GM10248 (cell line): ENCODE measurements around the gene VMP1.

ENCODE experiments used
- CTCF ChIA-PET: fragments of 300-600 bp; sonication (Branson Sonifier 250); formaldehyde crosslinking; extraction: SDS; loops from one replicate; lab custom pipeline; 2021; ENCODE audit warnings: antibody characterized with exemption; lab: Yijun Ruan, JAX
- POLR2A ChIA-PET: fragments of 350-650 bp; sonication (Branson Sonifier 250); formaldehyde crosslinking; extraction: SDS; loops from one replicate; lab custom pipeline; 2020; ENCODE audit warnings: antibody characterized with exemption; lab: Yijun Ruan, JAX
- DNase-seq: peaks from one replicate; pipeline ENCODE4 v3.0.0; 2012; ENCODE audit errors: extremely low spot score
- TF ChIP-seq, protein P1 (sequence below): IDR thresholded peaks from 2 replicates; pipeline ENCODE4 v1.5.1; 2012; ENCODE audit warnings: mild to moderate bottlenecking, low read depth; ENCODE audit errors: extremely low read depth, missing control alignments, control extremely low read depth

Gene VMP1

DNA sequence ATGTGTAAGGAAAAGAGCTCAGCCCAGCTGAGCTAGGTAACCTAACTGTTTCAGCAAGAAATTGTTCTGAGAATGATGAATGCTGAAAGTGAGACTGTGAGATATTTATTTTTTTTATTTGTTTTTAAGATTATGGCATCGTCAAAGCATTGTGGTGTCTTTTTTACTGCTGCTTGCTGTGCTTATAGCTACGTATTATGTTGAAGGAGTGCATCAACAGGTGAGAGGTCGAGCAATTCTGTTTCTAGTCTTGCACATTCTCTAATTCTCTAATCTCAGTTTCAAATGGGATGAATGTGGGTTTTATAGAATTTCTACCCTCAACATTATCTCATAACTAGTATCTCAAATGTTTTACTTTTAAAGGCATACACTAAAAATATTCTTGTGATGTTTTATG lies 29.9 kb downstream of the VMP1 start:
- POLR2A ChIA-PET = no interaction called here
- CTCF ChIA-PET = interaction anchor here (0.8 to 1.7 kb wide), 3 partner anchors 9 to 122 kb away, joined by 3 to 6 read pairs (median 5); no protein-coding TSS in a partner anchor

DNA sequence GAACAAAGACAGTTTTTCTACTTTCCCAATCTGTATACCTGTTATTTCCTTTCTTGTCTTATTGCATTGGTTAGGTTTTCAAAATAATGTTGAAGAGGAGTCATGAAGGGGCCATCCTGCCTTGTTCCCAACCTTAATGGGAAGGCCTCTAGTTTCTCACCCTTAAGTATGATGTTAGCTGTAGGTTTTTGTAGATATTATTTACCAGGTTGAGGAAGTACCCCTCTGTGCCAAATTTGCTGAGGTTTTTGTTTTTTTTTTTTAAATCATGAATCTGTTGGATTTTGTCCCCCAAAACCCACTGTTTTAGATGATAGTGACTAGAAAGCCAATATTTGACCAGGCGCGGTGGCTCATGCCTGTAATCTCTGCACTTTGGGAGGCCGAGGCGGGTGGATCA lies 36.4 kb downstream of the VMP1 start:
- CTCF ChIA-PET = no interaction called here
- TF ChIP-seq, protein P1, sequence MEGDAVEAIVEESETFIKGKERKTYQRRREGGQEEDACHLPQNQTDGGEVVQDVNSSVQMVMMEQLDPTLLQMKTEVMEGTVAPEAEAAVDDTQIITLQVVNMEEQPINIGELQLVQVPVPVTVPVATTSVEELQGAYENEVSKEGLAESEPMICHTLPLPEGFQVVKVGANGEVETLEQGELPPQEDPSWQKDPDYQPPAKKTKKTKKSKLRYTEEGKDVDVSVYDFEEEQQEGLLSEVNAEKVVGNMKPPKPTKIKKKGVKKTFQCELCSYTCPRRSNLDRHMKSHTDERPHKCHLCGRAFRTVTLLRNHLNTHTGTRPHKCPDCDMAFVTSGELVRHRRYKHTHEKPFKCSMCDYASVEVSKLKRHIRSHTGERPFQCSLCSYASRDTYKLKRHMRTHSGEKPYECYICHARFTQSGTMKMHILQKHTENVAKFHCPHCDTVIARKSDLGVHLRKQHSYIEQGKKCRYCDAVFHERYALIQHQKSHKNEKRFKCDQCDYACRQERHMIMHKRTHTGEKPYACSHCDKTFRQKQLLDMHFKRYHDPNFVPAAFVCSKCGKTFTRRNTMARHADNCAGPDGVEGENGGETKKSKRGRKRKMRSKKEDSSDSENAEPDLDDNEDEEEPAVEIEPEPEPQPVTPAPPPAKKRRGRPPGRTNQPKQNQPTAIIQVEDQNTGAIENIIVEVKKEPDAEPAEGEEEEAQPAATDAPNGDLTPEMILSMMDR = no peak
- DNase-seq = no peak
- POLR2A ChIA-PET = no interaction called here

More for the DNA sequence above, 29.9 kb downstream of the VMP1 start:
- DNase-seq = no peak
- TF ChIP-seq, protein P1 = no peak

DNA sequence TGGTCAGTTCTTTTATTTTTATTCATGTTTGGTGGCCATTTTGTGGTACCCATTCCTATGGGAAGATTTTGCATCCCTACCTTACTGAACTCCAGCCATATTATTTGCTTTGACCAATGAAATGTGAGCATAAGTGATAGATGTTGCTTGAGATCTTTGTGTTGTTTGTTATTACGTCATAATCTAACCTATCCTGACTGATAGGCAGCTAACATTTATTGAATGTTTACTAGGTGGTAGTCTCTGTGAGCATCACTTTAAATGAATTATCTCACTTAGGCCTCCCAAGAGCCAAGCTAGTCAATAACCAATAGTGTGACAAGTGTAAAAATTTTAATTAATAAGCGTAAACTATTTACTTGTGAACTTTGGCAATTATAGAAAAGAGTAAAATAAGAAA lies 37.6 kb downstream of the VMP1 start:
- CTCF ChIA-PET = interaction anchor here (0.7 to 2.2 kb wide), 13 partner anchors 9 to 292 kb away, joined by 3 to 7 read pairs (median 4); partner anchors contain the start of genes PTRH2 and VMP1
- POLR2A ChIA-PET = no interaction called here
- DNase-seq = no peak
- TF ChIP-seq, protein P1 = no peak

DNA sequence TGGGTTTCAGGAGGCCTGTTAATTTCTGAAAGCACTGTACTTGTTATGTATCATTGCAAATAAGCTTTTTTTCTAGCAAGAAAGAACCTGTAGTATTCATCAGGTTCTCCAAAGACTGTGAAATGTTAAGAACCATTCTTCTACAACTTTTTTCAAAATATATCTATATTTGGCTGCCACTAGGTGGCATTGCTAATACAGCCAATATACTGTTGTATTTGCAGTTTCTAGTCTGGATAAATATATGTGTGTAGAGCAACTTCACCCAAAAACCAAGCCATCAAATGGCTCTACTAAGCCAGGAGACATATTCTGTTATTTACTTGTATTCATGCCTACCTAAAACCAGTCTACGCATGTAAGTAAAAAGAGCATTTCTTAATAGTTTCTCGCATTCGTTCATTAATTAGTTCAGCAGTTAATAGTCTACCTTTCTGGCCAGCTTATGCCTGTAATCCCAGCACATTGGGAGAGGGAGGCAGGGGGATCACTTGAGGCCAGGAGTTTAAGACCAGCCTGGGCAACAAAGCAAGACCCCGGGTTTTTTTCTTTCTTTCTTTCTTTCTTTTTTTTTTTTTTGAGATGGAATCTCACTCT lies 39.5 kb downstream of the VMP1 start:
- POLR2A ChIA-PET = no interaction called here
- CTCF ChIA-PET = interaction anchor here (0.8 to 2.4 kb wide), 16 partner anchors 10 to 208 kb away, joined by 3 to 10 read pairs (median 5); partner anchors contain the start of gene VMP1
- peak; percentile 50 for DNase-seq
- TF ChIP-seq, protein P1 = peak; percentile 67

DNA sequence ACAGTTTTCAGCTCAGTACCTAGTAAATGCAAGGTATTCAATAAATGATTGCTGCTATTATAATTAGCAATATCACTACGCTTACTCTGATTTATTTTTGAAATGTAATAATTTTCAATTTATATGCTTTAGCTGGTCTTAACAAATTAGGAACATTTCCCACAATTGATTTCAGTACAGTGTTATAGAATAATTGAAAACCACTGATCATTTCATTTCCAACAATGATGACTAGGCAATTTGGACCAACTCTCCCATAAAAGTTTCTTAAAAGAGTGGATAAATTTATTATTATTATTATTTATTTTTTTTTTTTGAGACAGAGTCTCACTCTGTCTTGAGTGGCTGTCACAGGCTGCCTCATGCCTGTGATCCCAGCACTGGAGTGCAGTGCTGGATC lies 41.1 kb downstream of the VMP1 start:
- TF ChIP-seq, protein P1 = no peak
- no peak for DNase-seq
- ChIA-PET CTCF (interaction anchor here (1.2 to 2.4 kb wide), 9 partner anchors 9 to 288 kb away, joined by 3 to 10 read pairs (median 4); no protein-coding TSS in a partner anchor), POLR2A (no interaction called here)

DNA sequence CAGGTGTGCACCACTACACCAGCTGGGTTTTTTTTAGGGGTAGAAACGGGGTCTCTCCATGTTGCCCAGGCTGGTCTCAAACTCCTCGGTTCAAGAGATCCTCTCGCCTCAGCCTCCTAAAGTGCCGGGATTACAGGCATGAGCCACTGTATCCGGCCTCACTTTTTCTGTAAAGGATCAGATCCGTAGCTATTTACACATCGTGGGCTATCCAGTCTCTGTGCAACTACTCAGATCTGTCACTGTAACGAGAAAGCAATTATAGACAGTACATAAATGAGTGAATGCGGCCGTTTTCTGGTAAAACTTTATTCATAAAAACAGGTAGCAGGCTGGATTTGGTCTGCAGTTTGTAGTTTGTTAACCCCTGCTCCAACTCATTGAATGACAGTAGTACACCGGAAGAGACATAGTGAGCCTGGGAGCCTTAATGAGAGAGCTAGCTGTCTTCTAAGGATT lies 44.5 kb downstream of the VMP1 start:
- CTCF ChIA-PET = interaction anchor here (0.9 to 6.5 kb wide), 16 partner anchors 10 to 285 kb away, joined by 3 to 93 read pairs (median 10); partner anchors contain the start of genes PTRH2, RPS6KB1, TUBD1 and VMP1
- TF ChIP-seq, protein P1 = no peak
- POLR2A ChIA-PET = interaction anchor here (0.6 to 1.5 kb wide), 4 partner anchors 76 to 92 kb away, joined by 3 to 9 read pairs (median 4); no protein-coding TSS in a partner anchor
- DNase-seq = peak; percentile 32
